SK-N-MC (cell line): ENCODE measurements around the gene RABEP2.

Source experiments
- DNase-seq: peaks from one replicate; pipeline ENCODE4 v3.0.0-alpha.2; 2011; ENCODE audit warnings: low read depth, low spot score
- H3K27ac ChIP-seq: fragments of 200-600 bp; sonication (generic); 2 replicates; pipeline ENCODE4 v1.5.1; 2016; ENCODE audit warnings: mixed run types
- H3K36me3 ChIP-seq: fragments of 200-600 bp; sonication (generic); 2 replicates; pipeline ENCODE4 v1.6.1; 2017; ENCODE audit warnings: antibody characterized with exemption, low read length, mixed read lengths; ENCODE audit not compliant: insufficient read depth
- H3K4me3 ChIP-seq: fragments of 200-600 bp; sonication (generic); 2 replicates; pipeline ENCODE4 v1.5.1; 2016
- H3K9ac ChIP-seq: fragments of 200-600 bp; sonication (generic); 2 replicates; pipeline ENCODE4 v1.8.0; 2017; ENCODE audit warnings: mixed run types, mixed read lengths; ENCODE audit not compliant: insufficient read length
- H3K9me3 ChIP-seq: fragments of 200-600 bp; sonication (generic); 2 replicates; pipeline ENCODE4 v1.6.1; 2017; ENCODE audit warnings: low read depth, mild to moderate bottlenecking, antibody characterized with exemption, low read length, moderate library complexity, mixed read lengths
- EZH2 ChIP-seq: fragments of 200-600 bp; sonication (generic); IDR thresholded peaks from one replicate; pipeline ENCODE4 v1.6.1; 2017; ENCODE audit warnings: antibody characterized with exemption
- FOXP2 ChIP-seq: optimal IDR thresholded peaks from 2 replicates; pipeline ENCODE3; 2011; ENCODE audit warnings: mild to moderate bottlenecking, moderate library complexity; ENCODE audit not compliant: insufficient read depth; ENCODE audit errors: extremely low read length, control extremely low read depth
- POLR2AphosphoS5 ChIP-seq: IDR thresholded peaks from 2 replicates; pipeline ENCODE4 v1.6.1; 2012; ENCODE audit warnings: mild to moderate bottlenecking, low read depth, low read length, borderline replicate concordance

Gene RABEP2

DNA sequence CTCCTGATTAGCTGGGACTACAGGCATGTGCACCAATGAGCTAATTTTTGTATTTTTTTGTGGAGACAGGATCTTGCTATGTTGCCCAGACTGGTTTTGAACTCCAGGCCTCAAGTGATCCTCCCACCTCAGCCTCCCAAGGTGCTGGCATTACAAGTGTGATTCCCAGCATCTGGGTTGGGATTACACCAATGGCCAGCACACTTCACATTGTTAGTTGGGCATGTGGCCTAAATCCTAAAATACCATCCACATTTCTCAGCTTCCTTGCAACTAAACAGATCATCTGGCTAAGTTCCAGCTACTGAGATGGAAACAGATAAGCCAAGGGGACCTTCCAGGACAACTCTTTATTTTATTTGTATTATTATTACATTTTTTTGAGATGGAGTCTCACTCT lies 9.9 kb downstream of the RABEP2 start:
- no peak overlapping the region for H3K4me3 ChIP-seq
- no peak for DNase-seq
- TF ChIP-seq FOXP2, result no peak
- TF ChIP-seq POLR2AphosphoS5, result no peak
- TF ChIP-seq EZH2, result no peak
- H3K9ac ChIP-seq, result no peak overlapping the region
- no peak overlapping the region for H3K27ac ChIP-seq
- H3K36me3 ChIP-seq, result no peaks in the 10 kb centered on the region
- no peaks in the 10 kb centered on the region for H3K9me3 ChIP-seq

DNA sequence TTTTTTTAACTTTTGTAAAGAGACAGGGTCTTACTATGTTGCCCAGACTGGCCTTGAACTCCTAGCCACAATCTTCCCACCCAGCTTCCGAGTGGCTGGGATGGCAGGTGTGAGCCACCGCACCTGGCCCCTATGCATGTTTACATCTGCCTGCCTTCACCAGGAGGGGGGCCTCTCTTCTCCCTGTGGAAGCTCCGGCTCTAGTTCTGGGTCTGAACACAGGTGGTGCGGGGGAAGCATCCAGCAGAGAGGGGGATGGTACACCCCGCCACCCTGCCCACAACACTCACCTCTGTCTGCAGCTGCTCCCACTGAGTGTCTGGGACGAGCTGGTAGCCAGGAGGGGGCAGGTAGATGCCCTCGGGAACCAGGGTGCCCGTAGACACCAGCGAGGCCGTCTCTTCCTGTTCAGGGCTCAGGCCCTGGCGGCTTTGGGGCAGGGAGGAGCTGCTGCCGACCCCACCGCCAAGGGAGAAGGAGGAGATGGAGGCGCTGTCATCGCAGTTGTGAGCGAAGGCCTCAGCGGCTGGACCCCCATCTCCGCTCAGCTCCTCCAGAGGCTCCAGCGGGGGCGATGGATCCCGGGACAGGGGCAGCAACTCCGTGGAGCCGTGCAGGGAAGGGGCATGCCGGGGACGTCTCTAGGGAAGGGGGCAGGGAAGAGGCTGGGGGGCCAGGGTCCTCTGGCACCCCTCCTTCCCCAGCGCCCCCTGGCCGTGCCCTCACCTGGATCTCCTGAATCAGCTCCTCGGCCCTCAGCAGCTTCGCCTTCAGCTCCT lies 10.9 kb downstream of the RABEP2 start:
- H3K27ac ChIP-seq, result no peak overlapping the region
- H3K9ac ChIP-seq, result no peak overlapping the region
- DNase-seq, result no peak
- H3K4me3 ChIP-seq, result no peak overlapping the region
- H3K36me3 ChIP-seq, result no peaks in the 10 kb centered on the region
- H3K9me3 ChIP-seq, result no peaks in the 10 kb centered on the region
- TF ChIP-seq FOXP2 (no peak), POLR2AphosphoS5 (no peak), EZH2 (no peak)

DNA sequence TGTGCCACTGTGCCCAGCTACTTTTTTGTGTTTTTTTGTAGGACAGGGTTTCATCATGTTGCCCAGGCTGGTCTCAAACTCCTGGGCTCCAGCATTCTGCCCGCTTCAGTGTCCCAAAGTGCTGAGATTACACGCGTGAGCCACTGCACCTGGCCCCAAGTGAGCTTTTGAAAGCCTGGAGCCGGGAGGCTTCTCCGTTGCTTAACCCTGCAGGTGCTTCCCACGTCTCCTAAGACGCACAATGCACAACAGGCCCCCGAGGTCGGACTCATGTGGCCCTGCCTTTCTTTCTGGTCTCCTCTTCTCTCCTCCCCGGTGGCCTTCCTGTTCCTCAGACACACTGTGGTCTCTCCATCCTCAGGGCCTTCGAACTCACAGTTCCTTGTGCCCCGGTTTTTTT lies 12.5 kb downstream of the RABEP2 start:
- Histone ChIP-seq H3K9me3 (no peaks in the 10 kb centered on the region), H3K9ac (no peak overlapping the region), H3K27ac (no peak overlapping the region), H3K36me3 (no peaks in the 10 kb centered on the region), H3K4me3 (no peak overlapping the region)
- TF ChIP-seq FOXP2, result no peak
- TF ChIP-seq EZH2, result no peak
- no peak for TF ChIP-seq POLR2AphosphoS5
- no peak for DNase-seq

DNA sequence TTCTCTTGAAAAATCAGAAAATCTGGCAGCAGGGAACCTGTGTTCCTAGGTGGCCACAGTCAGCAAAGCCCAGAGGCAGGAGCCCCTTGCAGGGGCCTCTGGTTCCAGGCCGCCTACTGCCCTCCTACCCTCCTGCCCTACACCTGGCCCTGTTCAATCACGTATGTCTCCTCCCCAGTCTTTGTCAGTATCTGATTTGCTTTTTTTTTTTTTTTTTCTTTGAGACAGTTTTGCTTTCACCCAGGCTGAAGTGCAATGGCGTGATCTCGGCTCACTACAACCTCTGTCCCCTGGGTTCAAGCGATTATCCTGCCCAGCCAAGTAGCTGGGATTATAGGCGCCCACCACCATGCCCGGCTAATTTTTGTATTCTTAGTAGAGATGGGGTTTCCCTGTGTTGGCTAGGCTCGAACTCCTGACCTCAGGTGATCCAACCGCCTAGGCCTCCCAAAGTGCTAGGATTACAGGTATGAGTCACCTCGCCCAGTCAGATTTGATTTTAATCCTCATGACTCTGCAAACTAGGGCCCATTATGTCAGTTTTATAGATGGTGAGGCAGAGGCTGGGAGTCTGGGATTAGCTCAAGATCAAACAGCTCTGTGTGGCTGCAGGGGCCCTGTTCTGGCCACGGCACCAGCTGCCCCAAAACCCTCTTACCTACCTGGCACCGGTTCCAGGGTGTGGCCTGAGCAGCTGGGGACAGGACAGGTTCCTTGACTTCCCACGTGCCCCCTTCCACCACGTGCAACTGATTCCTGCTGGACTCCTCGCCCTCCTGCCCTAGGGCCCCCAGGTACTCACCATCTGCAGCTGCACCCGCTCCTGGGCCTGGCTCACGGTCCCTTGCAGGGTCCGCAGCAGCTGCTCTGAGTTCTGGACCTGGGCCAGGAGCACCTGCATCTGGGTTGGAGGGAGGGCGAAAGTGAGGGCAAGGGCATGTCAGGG lies 14.7 kb downstream of the RABEP2 start:
- no peak overlapping the region for H3K27ac ChIP-seq
- TF ChIP-seq EZH2, result no peak
- TF ChIP-seq FOXP2, result no peak
- TF ChIP-seq POLR2AphosphoS5, result no peak
- H3K36me3 ChIP-seq, result no peaks in the 10 kb centered on the region
- H3K9me3 ChIP-seq, result no peaks in the 10 kb centered on the region
- DNase-seq, result no peak
- no peak overlapping the region for H3K4me3 ChIP-seq
- no peak overlapping the region for H3K9ac ChIP-seq

- Histone ChIP-seq H3K9ac (no peak overlapping the region), H3K9me3 (no peaks in the 10 kb centered on the region), H3K27ac (no peak overlapping the region), H3K36me3 (no peaks in the 10 kb centered on the region), H3K4me3 (no peak overlapping the region)
- TF ChIP-seq POLR2AphosphoS5 (no peak), EZH2 (no peak), FOXP2 (no peak)
- DNase-seq, result no peak
Observed at GRCh38 chr16:28905800-28906372, 19.2 kb downstream of the RABEP2 start.

DNA sequence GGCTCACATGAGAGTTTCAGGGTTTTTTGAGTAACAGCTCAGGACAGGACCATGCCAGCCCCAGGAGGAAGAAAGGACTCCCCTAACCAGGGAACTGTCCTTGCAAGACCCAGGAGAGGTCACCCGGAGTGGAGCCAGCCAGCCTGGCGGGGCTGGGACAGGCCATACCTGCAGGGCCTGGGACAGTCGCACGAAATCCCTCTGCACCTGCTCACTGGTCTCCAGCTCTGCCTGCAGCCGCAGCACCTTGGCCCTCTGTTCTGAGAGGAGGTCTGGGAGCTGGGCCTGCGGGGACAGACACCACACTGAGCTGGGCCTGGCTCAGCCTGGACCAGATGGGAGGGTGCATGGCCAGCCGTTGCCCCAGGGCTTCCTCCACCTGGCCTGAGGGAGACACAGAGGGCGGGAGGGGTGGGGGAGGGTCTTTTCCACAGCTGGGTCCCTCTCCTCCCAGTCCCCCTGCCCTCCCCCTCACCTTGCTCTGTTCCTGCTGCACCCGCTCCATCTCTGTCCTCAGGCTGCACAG lies 19.7 kb downstream of the RABEP2 start:
- DNase-seq, result no peak
- no peaks in the 10 kb centered on the region for H3K36me3 ChIP-seq
- no peak overlapping the region for H3K27ac ChIP-seq
- no peak overlapping the region for H3K9ac ChIP-seq
- no peaks in the 10 kb centered on the region for H3K9me3 ChIP-seq
- TF ChIP-seq POLR2AphosphoS5 (no peak), FOXP2 (no peak), EZH2 (no peak)
- H3K4me3 ChIP-seq, result no peak overlapping the region

GRCh38 chr16:28904828-28905227 lies 20.2 kb downstream of the RABEP2 start:
- Histone ChIP-seq H3K9ac (no peak overlapping the region), H3K27ac (no peak overlapping the region), H3K4me3 (no peak overlapping the region), H3K36me3 (no peaks in the 10 kb centered on the region), H3K9me3 (no peaks in the 10 kb centered on the region)
- no peak for DNase-seq
- TF ChIP-seq EZH2, result no peak
- no peak for TF ChIP-seq POLR2AphosphoS5
- no peak for TF ChIP-seq FOXP2

- Histone ChIP-seq H3K9ac (no peak overlapping the region), H3K4me3 (no peak overlapping the region), H3K9me3 (no peaks in the 10 kb centered on the region), H3K27ac (no peak overlapping the region), H3K36me3 (no peaks in the 10 kb centered on the region)
- no peak for DNase-seq
- TF ChIP-seq FOXP2 (no peak), EZH2 (no peak), POLR2AphosphoS5 (no peak)
Observed at GRCh38 chr16:28904363-28904762, 20.7 kb downstream of the RABEP2 start.
